NCI-H1092 (cell line): ENCODE results near the gene MBNL2.

ENCODE experiments used
- DNase-seq: peaks from one replicate; lab custom pipeline; 2025; lab: John Stamatoyannopoulos, UW

MBNL2 gene

GRCh38 chr13:97275776-97276501 is 53.8 kb downstream of the MBNL2 start:
- no peak for DNase-seq

DNA sequence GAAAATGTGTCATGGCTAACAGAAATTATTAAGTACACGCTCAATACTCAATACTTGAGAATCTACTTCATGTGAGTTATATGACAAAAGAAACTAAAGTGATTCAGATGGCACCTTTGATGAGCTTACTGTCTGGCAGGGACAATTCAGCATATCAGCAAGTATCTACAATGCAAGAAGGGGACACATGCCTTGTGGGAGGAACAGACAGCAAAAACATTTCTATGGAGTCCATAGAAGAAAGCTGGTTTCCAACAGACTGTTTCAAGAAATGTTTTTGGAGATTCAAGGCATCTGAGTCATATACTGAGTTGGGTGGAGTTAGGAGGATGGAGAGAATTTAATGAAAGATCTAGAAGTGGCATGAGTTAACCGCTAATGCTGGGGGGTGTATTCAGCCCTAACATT is 54.7 kb downstream of the MBNL2 start:
- DNase-seq = no peak

DNA sequence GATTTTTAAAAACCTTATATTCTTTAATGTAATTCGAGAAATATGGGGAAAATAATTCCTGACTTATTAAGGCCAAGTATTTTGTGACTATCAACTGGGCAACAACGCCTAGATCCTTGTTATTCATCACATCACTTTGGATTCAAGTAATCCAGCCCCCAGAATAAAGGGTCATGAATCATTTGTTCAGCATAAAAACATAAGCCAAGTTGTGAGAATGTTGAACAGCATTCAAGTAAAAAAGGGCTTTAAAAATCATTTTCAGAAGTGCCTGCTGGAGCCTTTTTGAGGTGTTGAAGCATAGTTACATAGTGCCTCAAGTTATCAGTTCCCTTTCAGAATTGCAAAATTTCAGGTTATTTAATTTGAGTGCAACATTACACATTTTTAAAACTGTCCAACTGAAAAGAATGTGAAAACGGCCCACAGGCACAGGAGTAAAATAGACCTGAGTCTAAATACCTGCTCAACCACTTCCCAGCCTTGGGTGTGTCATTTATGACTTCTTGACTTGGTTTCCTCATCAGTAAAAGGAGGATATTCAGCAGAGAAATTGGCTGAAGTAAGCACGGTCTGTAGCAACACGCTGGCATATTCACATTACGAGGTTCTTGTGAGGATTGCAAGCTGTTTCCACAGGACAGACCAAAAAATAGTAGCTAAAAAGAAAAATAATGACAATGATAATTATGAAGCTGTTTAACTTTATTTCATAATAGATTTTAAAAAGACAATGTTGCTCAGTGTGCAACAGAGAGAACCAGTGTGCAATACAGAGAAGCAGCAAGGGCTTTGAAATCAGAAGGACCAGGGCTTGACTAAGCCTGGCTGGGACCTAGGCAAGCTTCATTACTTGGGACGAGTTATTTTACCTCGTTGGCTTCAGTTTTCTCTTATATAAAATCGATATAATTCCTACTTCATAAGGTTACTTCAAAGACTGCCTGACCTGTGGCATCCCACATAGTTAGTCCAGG is 56.6 kb downstream of the MBNL2 start:
- no peak for DNase-seq

DNA sequence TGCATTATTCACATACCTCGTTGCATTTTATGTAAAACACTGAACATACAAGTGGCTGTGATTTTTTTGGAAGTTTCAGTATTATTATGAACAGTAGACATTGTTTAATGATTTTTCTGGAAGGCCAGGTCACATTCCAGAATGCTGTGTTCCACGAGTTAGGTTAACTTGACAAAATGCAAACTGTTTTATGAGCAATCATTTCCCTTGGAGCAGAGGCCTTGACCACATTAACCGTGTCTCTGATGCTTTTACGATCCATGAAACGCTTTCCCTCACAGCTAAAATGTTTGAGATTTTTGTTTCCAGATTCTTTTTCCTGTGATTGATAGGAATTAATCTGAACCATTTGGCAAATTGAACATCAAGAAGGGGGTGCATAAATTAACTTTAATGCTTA is 57.8 kb downstream of the MBNL2 start:
- no peak for DNase-seq

GRCh38 chr13:97280478-97280877 is 58.3 kb downstream of the MBNL2 start:
- DNase-seq = no peak

DNA sequence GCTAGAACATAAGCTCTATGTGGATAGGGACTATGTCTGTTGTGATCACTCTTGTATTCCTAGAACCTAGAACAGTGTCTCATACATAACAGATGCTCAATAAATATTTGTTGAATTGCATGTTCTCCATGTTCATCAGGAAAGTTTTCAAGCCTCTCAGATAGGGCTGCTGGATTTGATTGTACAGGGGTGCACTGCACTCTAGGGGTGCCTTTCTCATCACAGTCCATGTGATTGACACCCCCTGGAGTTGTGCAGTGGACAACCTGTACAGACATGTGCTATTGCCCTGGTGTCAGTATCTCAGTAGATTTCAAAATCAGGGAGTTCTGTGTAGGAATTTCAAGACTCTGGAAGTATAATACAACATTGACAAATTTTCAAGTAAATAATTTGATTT is 58.9 kb downstream of the MBNL2 start:
- no peak for DNase-seq

- no peak for DNase-seq
Observed at GRCh38 chr13:97282705-97283104, 60.6 kb downstream of the MBNL2 start.

- DNase-seq = no peak
Observed at GRCh38 chr13:97283888-97284287, 61.8 kb downstream of the MBNL2 start.

DNA sequence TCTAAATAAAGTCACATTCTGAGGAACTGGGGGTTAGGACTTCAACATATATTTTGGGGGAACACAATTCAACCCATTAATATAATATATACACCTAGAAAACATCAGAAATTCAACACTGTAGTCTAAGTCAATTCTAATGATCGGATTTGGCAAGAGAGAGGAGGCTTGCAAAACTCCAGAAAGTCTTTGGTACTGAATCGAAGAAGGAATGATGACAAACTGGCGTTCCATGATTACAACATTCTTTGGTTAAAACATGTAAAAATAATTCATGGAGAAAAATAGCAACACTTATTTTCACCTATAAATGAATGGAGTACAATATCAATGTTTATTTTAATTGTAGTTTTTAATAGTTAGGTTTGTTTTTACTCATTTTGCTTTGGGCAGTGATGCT is 62.4 kb downstream of the MBNL2 start:
- no peak for DNase-seq

DNA sequence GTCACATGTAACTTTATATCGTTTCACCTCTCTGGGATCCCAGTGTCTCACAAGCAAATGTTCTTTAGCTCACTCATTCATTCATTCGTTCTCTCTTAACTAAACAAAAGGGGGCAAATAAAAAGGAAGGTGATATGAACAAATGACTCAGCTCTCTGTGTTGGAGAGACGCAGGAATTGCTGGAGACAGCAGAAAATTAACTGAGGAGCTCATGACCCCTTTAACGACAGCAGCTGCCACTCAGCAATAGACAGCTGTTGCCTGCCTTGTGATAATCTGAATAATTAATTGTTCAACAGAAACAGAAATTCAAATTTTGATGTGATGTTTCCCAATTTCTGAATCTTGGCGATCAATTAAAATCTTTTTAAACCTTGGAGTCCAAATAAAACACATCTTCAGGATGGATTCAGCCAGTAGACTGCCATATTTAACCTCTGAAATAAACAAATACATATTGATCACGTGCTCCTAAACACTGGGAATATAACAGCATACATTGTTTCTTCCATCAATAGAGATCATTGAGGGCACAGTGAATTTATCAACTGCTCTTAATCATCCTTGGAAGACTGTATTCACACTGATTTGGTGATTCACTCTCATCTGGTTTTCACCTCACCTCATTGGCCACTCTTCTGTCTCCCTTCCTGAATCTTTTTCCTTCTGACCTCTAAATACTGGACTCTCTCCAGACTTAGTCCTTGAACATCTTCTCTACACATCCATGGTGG is 63.3 kb downstream of the MBNL2 start:
- no peak for DNase-seq

DNA sequence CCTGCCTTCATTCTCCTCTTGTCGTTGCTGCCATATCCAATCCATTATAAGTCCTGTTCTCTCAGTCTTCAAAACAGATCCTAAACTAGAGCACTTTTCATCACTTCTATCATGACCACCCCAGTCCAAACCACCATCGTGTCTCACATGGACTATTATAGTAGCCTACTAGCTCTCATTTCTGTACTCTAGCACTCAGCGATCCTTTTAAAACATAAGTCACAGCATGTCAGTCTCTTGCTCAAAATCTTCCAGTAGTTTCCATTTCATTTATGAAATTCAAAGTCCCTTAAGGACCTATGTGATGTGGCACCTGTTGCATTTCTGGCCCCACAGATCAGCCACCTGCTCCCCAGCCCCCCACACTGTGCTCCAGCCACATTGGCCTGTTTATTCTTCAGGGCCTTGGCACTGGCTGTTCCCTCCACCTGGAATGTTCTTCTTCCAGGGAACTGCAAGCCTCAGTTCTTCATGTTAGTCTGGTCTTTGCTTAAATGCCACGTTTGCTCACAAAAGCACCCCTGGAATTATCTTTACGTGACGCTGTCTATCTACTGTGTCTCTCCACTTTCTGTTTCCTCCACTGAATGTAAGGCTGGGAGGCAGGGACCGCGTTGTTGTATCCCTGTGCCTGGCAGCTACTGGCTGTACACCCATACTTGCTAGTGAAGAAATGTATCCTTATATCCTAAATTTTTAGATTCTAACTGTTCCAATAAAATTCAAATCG is 64.3 kb downstream of the MBNL2 start:
- DNase-seq = no peak

- DNase-seq = no peak
Observed at GRCh38 chr13:97287047-97287383, 64.9 kb downstream of the MBNL2 start.

DNA sequence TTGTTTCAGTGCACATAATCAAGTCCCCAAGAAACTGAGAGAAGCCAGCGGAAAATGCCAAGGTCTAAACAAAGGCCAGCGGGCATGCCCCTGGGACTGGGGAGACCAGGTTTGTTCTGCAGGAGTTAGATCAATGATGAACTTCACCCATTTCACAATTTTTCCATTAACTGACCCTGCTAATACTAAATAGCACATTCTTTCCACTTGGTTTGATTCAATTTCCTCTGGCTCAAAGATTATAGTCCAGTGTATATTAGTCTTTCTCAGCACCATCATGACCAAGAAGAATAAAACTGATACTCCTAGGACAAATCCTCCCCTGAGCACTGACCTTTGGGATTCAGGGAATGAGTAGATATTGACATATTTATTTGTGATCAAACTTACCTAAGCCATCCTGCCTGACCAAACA is 66.4 kb downstream of the MBNL2 start:
- no peak for DNase-seq

GRCh38 chr13:97289514-97290298 is 67.6 kb downstream of the MBNL2 start:
- DNase-seq = no peak

- DNase-seq = no peak
Observed at GRCh38 chr13:97295283-97296182, 73.4 kb downstream of the MBNL2 start.

DNA sequence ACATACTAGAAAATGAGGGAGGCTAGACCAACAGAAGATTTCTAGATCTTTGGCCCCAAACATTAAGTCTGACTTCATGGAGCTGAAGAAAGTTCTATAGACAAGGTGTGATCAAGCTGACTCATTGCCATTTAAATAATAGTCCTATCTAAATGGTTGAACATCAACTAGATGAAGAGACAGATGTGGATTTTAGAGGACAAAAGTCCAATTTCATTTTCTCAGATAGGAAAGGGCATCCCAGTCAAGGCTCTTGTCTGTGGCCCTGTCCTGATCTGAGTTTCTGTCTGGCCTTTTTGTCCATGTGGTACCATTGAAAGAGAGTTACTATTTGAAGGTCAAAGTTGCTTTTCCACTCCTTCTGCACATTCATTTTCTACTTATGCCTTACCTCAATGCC is 74.6 kb downstream of the MBNL2 start:
- DNase-seq = no peak

- no peak for DNase-seq
Observed at GRCh38 chr13:97298816-97299215, 76.7 kb downstream of the MBNL2 start.

DNA sequence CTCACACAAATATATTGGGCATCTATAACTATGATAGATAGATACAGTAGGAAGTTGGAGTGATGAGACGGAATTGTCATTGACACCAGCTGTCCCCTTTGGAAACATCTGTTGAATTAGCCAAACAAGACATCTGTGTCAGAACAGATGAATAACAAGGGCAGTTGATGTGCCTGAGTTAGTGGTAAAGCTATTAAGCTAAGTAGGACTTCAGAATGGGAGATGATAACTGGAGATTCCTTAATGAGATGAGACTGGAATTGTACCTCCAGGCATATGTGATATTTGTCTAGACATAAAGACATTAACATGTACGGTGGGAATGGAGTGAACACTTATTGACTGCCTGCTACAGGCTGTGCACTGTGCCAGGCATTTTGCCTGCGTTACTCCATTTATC is 78.7 kb downstream of the MBNL2 start:
- no peak for DNase-seq

DNA sequence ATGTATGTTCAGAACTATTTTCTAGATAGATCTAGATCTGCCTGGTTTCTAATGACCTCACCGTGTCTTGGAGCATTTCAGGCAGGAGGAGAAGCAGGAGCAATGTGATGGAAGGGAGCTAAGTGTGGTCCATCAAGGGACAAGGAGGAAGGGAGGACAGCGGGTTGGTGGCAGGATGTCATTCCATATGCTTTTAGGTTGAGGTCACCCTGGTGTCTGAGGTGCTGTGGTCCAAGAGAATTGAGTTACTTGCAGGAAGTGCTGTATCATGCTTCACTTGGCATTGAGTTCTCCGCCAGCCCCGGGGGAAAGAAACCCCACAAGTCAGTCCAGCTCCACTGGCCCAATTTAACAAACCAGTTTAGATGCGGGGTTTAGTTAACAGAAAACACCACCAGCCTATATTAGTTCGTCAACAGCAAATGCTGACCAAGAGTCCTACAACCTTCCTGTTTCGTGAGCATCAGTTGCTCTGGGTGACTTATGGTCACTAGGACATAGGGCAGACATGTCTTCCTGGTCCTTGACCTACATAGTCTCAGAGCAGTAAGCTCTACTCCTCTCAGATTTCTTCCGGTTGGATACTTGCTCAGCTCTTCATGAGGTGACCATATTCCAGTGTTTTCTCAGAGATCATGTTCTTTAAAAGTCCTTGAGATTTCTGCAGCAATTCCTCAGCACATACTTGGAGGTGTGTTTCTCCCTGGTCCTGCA is 79.4 kb downstream of the MBNL2 start:
- no peak for DNase-seq
